ENCODE data around the gene TMEM205.

The TMEM205 gene

DNA sequence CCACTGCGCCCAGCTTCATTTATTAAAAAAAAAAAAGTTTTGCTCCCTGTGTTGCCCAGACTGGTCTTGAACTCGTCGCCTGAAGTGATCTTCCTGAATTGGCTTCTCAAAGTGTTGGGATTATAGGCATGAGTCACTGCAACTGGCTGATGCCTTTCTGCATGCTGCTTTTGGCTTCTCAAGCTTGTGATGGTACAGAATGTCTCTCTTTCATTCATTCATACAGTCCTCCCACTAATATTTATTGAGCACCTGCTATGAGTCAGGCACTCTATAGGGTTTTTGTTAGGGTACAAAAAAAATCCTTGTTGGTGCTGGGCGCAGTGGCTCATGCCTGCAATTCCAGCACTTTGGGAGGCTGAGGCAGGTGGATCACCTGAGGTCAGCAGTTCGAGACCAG, 41.1 kb downstream of the TMEM205 start:
- Histone ChIP-seq H3K9me3 (replicated peaks in 1 of 11) (peaks cover 0 to 9% (median 0%) of the 10 kb centered on the region in 11 experiments; a peak in 3 of 22 replicates), H3K27me3 (no peaks in the 10 kb centered on the region), H3K27ac (no peak overlapping the region), H3K36me3 (no peaks in the 10 kb centered on the region), H3K4me1 (peaks cover 0 to 22% (median 13%) of the 10 kb centered on the region in 10 experiments; a peak in 15 of 20 replicates), H3K9ac (no peak overlapping the region), H3K4me3 (no peak overlapping the region), H4K20me1 (no peaks in the 10 kb centered on the region), H3K4me2 (no peak overlapping the region)
- no peak for TF ChIP-seq Cebpa-rat (IDR thresholded peaks at IDR 0.05)

DNA sequence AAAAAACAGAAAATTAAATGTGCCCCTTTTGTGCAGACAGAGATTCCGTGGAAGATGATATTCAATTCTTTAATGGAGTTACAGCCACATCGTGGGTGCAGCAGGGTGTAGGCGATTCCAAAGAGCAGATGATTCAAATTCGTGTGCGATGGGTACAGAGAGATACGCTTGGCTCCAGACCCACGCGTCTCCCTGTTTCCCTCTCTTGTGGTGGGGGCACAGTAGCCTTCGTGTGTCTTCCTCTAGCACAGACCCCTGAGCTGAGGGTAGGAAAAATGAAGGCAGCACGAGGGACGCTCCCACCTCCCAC, 45.3 kb downstream of the TMEM205 start:
- Histone ChIP-seq H3K4me3 (no peak overlapping the region), H3K4me2 (peak overlapping the region in 9 of 11 experiments; percentile 3 to 58 (median 39); a peak in 14 of 22 replicates), H3K27ac (no peak overlapping the region), H3K4me1 (peaks cover 0 to 42% (median 25%) of the 10 kb centered on the region in 10 experiments; a peak in 17 of 20 replicates), H3K9ac (no peak overlapping the region), H3K36me3 (no peaks in the 10 kb centered on the region), H3K27me3 (no peaks in the 10 kb centered on the region), H3K9me3 (replicated peaks in 1 of 11) (peaks cover 0 to 9% (median 0%) of the 10 kb centered on the region in 11 experiments; a peak in 3 of 22 replicates), H4K20me1 (no peaks in the 10 kb centered on the region)
- no peak for TF ChIP-seq Cebpa-rat (IDR thresholded peaks at IDR 0.05)

- no peaks in the 10 kb centered on the region for H3K27me3 ChIP-seq
- TF ChIP-seq Cebpa-rat (IDR thresholded peaks at IDR 0.05), result no peak
- no peak overlapping the region for H3K27ac ChIP-seq
- no peak overlapping the region for H3K9ac ChIP-seq
- H3K4me3 ChIP-seq, result no peak overlapping the region
- peaks cover 0 to 48% (median 31%) of the 10 kb centered on the region in 10 experiments; a peak in 17 of 20 replicates for H3K4me1 ChIP-seq
- H3K4me2 ChIP-seq, result peak overlapping the region in 9 of 11 experiments; percentile 3 to 58 (median 39); a peak in 16 of 22 replicates
- H3K9me3 ChIP-seq (replicated peaks in 1 of 11), result peaks cover 0 to 9% (median 0%) of the 10 kb centered on the region in 11 experiments; a peak in 3 of 22 replicates
- H4K20me1 ChIP-seq, result no peaks in the 10 kb centered on the region
- no peaks in the 10 kb centered on the region for H3K36me3 ChIP-seq
Measured at GRCh38 chr19:11299946-11300810, 45.9 kb downstream of the TMEM205 start.

GRCh38 chr19:11296264-11296663, 49.8 kb downstream of the TMEM205 start:
- TF ChIP-seq Cebpa-rat (IDR thresholded peaks at IDR 0.05), result peak in 8 of 11 experiments; percentile 31 to 62 (median 40); a peak in 7 of 22 replicates
- H3K36me3 ChIP-seq, result no peaks in the 10 kb centered on the region
- H3K4me3 ChIP-seq, result no peak overlapping the region
- peaks cover 0 to 7% (median 0%) of the 10 kb centered on the region in 11 experiments; a peak in 3 of 22 replicates for H3K9me3 ChIP-seq (replicated peaks in 1 of 11)
- peaks cover 14 to 84% (median 69%) of the 10 kb centered on the region in 10 experiments; a peak in 19 of 20 replicates for H3K4me1 ChIP-seq
- H3K9ac ChIP-seq, result peak overlapping the region in 8 of 11 experiments; percentile 3 to 65 (median 38); a peak in 11 of 22 replicates
- H3K27ac ChIP-seq, result peak overlapping the region in 10 of 11 experiments; percentile 13 to 79 (median 58); a peak in 18 of 22 replicates
- peak overlapping the region in 9 of 11 experiments; percentile 37 to 85 (median 75); a peak in 18 of 22 replicates for H3K4me2 ChIP-seq
- peaks cover 0 to 10% (median 0%) of the 10 kb centered on the region in 11 experiments; a peak in 3 of 22 replicates for H3K27me3 ChIP-seq
- H4K20me1 ChIP-seq, result no peaks in the 10 kb centered on the region

DNA sequence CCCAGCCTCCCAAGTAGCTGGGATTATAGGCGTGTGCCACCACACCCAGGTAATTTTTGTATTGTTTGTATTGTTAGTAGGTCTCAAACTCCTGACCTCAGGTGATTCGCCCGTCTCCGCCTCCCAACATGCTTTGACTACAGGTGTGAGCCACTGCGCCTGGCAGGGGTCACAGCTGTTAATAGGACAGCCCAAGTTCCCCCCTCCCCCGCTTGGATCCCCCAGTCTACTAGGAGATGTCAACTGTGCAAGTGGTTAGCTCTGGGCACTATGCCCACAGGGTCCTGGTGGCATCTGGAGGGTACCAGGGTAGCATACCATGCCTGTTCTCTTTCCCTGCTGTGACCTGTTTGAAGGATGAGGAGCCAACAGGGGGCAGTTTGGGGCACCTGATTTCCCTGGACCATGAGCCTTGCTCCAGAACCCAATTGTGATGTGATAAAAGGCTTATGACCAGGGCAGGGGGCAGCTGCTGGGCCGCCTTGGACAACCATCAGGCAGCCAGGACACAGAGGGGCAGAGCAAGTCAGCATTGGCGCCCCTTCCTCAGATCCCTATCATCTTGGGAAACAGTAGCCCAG, 50.3 kb downstream of the TMEM205 start, which contains the start of gene TSPAN16:
Gene TSPAN16 (plus strand): TSS at position 496 of the 581 bp plus-strand sequence. CDS start 138 bp downstream, outside the sequence.
- Histone ChIP-seq H4K20me1 (no peaks in the 10 kb centered on the region), H3K27me3 (peaks cover 0 to 15% (median 0%) of the 10 kb centered on the region in 11 experiments; a peak in 3 of 22 replicates), H3K36me3 (no peaks in the 10 kb centered on the region), H3K4me3 (no peak within 1 kb of the TSS), H3K27ac (peak within 1 kb of the TSS in 10 of 11 experiments; percentile 18 to 79 (median 58); a peak in 18 of 22 replicates), H3K4me2 (peak within 1 kb of the TSS in 9 of 11 experiments; percentile 37 to 85 (median 75); a peak in 18 of 22 replicates), H3K4me1 (peaks cover 14 to 84% (median 70%) of the 10 kb centered on the region in 10 experiments; a peak in 19 of 20 replicates), H3K9me3 (replicated peaks in 1 of 11) (peaks cover 0 to 3% (median 0%) of the 10 kb centered on the region in 11 experiments; a peak in 2 of 22 replicates), H3K9ac (peak within 1 kb of the TSS in 8 of 11 experiments; percentile 3 to 65 (median 41); a peak in 12 of 22 replicates)
- no peak for TF ChIP-seq Cebpa-rat (IDR thresholded peaks at IDR 0.05)

- Histone ChIP-seq H3K9me3 (replicated peaks in 1 of 11) (no peaks in the 10 kb centered on the region), H3K9ac (peak overlapping the region in 2 of 11 experiments; percentile 9 to 62; a peak in 2 of 22 replicates), H3K27me3 (peaks cover 0 to 15% (median 0%) of the 10 kb centered on the region in 11 experiments; a peak in 3 of 22 replicates), H4K20me1 (no peaks in the 10 kb centered on the region), H3K4me3 (no peak overlapping the region), H3K27ac (peak overlapping the region in 9 of 11 experiments; percentile 38 to 79 (median 58); a peak in 15 of 22 replicates), H3K36me3 (no peaks in the 10 kb centered on the region), H3K4me1 (peaks cover 14 to 84% (median 65%) of the 10 kb centered on the region in 10 experiments; a peak in 19 of 20 replicates), H3K4me2 (peak overlapping the region in 8 of 11 experiments; percentile 71 to 85 (median 76); a peak in 17 of 22 replicates)
- no peak for TF ChIP-seq Cebpa-rat (IDR thresholded peaks at IDR 0.05)
Measured at GRCh38 chr19:11295180-11295579, 50.9 kb downstream of the TMEM205 start.

- peak overlapping the region in 10 of 11 experiments; percentile 39 to 81 (median 72); a peak in 19 of 22 replicates for H3K27ac ChIP-seq
- no peaks in the 10 kb centered on the region for H4K20me1 ChIP-seq
- H3K36me3 ChIP-seq, result no peaks in the 10 kb centered on the region
- H3K9ac ChIP-seq, result peak overlapping the region in 7 of 11 experiments; percentile 57 to 68 (median 62); a peak in 15 of 22 replicates
- TF ChIP-seq Cebpa-rat (IDR thresholded peaks at IDR 0.05), result peak; percentile 43 to 87 (median 79); a peak in 17 of 22 replicates
- H3K4me1 ChIP-seq, result peaks cover 14 to 86% (median 65%) of the 10 kb centered on the region in 10 experiments; a peak in 19 of 20 replicates
- peak overlapping the region; percentile 56 to 85 (median 76) for H3K4me2 ChIP-seq
- no peaks in the 10 kb centered on the region for H3K9me3 ChIP-seq (replicated peaks in 1 of 11)
- H3K27me3 ChIP-seq, result peaks cover 0 to 15% (median 6%) of the 10 kb centered on the region in 11 experiments; a peak in 11 of 22 replicates
- peak overlapping the region in 3 of 10 experiments; percentile 2 to 46 (median 26); a peak in 5 of 20 replicates for H3K4me3 ChIP-seq
Measured at GRCh38 chr19:11293433-11294389, 52.4 kb downstream of the TMEM205 start.
